SK-N-SH (cell line): Measurements from ENCODE around the gene SHH. TPM values are rescaled to one million over a fixed set of nuclear protein-coding genes. Genes with fewer than 3 reads are reported as not detected.

ENCODE experiments used
- CTCF ChIA-PET: fragments of 300-600, 350-600 bp; formaldehyde crosslinking; extraction: SDS; loops from one replicate; lab custom pipeline; 2021; lab: Yijun Ruan, JAX
- POLR2A ChIA-PET: fragments of 350-600 bp; sonication (Branson Sonifier 250); formaldehyde crosslinking; extraction: SDS; loops from one replicate; lab custom pipeline; 2020; ENCODE audit warnings: antibody characterized with exemption, inconsistent platforms; lab: Yijun Ruan, JAX
- DNase-seq: peaks from one replicate; pipeline ENCODE4 v3.0.0; 2012
- H2AFZ ChIP-seq: fragments of 200-600 bp; sonication (generic); 2 replicates; pipeline ENCODE4 v1.8.1; 2016; ENCODE audit warnings: antibody characterized with exemption, mild to moderate bottlenecking, low read depth
- H3F3A ChIP-seq: fragments of 200-600 bp; sonication (generic); replicated peaks from 2 replicates; pipeline ENCODE3; 2016; ENCODE audit warnings: antibody characterized with exemption, mild to moderate bottlenecking; ENCODE audit not compliant: insufficient read depth
- H3K27ac ChIP-seq, 2 experiments: fragments of 200-500 bp in 1 of 2; fragments of 200-600 bp in 1 of 2; sonication (Bioruptor generic) in 1 of 2; sonication (generic), shearing (Covaris generic) in 1 of 2; 2 replicates each; pipeline versions ENCODE4 v1.5.1 to v1.6.1; 2014 to 2016; ENCODE audit warnings: low read depth in 2 of 2, inconsistent platforms in 1 of 2, low read length in 1 of 2, mild to moderate bottlenecking in 1 of 2, mixed read lengths in 1 of 2
- H3K27me3 ChIP-seq: fragments of 200-600 bp; sonication (generic), shearing (Covaris generic); 2 replicates; pipeline ENCODE4 v1.6.1; 2016; ENCODE audit warnings: mixed run types; ENCODE audit not compliant: insufficient read depth
- H3K36me3 ChIP-seq, 2 experiments: fragments of 200-500 bp in 1 of 2; fragments of 200-600 bp in 1 of 2; sonication (Bioruptor generic) in 1 of 2; sonication (generic) in 1 of 2; replicated peaks in 1 of 2; 2 replicates each; pipeline versions ENCODE3 to v1.5.1; 2014 to 2016; ENCODE audit warnings: low read length in 1 of 2, mild to moderate bottlenecking in 1 of 2; ENCODE audit not compliant: insufficient read depth in 2 of 2, control insufficient read depth in 1 of 2
- H3K4me1 ChIP-seq, 2 experiments: fragments of 200-500 bp in 1 of 2; fragments of 200-600 bp in 1 of 2; sonication (Bioruptor generic) in 1 of 2; sonication (generic), shearing (Covaris generic) in 1 of 2; 2 replicates each; pipeline versions ENCODE4 v1.5.1 to v1.6.1; 2014 to 2016; ENCODE audit warnings: low read depth in 1 of 2, low read length in 1 of 2, mixed run types in 1 of 2; ENCODE audit not compliant: insufficient read depth in 2 of 2, control insufficient read depth in 1 of 2
- H3K4me2 ChIP-seq: fragments of 200-600 bp; sonication (generic), shearing (Covaris generic); 2 replicates; pipeline ENCODE4 v1.6.1; 2017; ENCODE audit warnings: mixed run types
- H3K4me3 ChIP-seq, 2 experiments: fragments of 200-500 bp in 1 of 2; fragments of 200-600 bp in 1 of 2; sonication (Bioruptor generic) in 1 of 2; sonication (generic), shearing (Covaris generic) in 1 of 2; 2 replicates each; pipeline versions ENCODE4 v1.5.1 to v1.8.1; 2014 to 2016; ENCODE audit warnings: low read depth in 2 of 2, inconsistent platforms in 1 of 2, low read length in 1 of 2, mild to moderate bottlenecking in 1 of 2, mixed read lengths in 1 of 2, moderate library complexity in 1 of 2
- H3K79me2 ChIP-seq: fragments of 200-600 bp; sonication (generic); 2 replicates; pipeline ENCODE4 v1.8.1; 2017; ENCODE audit warnings: mild to moderate bottlenecking; ENCODE audit not compliant: insufficient read depth
- H3K9ac ChIP-seq: fragments of 200-600 bp; sonication (generic); 2 replicates; pipeline ENCODE4 v1.6.1; 2017; ENCODE audit warnings: mixed run types
- H3K9me2 ChIP-seq: fragments of 200-600 bp; sonication (generic); 2 replicates; pipeline ENCODE4 v1.6.1; 2017; ENCODE audit warnings: mixed run types
- H3K9me3 ChIP-seq: fragments of 200-600 bp; sonication (generic); 2 replicates; pipeline ENCODE4 v1.6.1; 2017; ENCODE audit warnings: mixed run types, mild to moderate bottlenecking, moderate library complexity
- H4K20me1 ChIP-seq: fragments of 200-600 bp; sonication (generic); 2 replicates; pipeline ENCODE4 v1.6.1; 2017; ENCODE audit warnings: mild to moderate bottlenecking, mixed run types; ENCODE audit not compliant: insufficient read depth
- CHD2 ChIP-seq: fragments of 150-350 bp; IDR thresholded peaks from 2 replicates; pipeline ENCODE4 v1.6.1; 2018; ENCODE audit warnings: low read length; ENCODE audit not compliant: partially characterized antibody
- ELF1 ChIP-seq: IDR thresholded peaks from 2 replicates; pipeline ENCODE4 v1.4.0; 2012
- EP300 ChIP-seq, 2 experiments: IDR thresholded peaks; 2 replicates each; pipeline versions ENCODE4 v1.4.0 to v1.6.1; 2012; ENCODE audit warnings: borderline replicate concordance in 1 of 2, low read depth in 1 of 2, low read length in 1 of 2
- FOSL2 ChIP-seq: IDR thresholded peaks from 2 replicates; pipeline ENCODE4 v1.4.0; 2012; ENCODE audit warnings: low read depth, mild to moderate bottlenecking, moderate library complexity, borderline replicate concordance
- FOXJ3 ChIP-seq: sonication (generic); formaldehyde crosslinking; IDR thresholded peaks from 2 replicates; pipeline ENCODE4 v1.5.1; 2020; ENCODE audit warnings: mild to moderate bottlenecking, missing genetic modification reagents
- FOXM1 ChIP-seq: IDR thresholded peaks from 2 replicates; pipeline ENCODE4 v1.4.0; 2012; ENCODE audit warnings: low read depth, mild to moderate bottlenecking
- GABPA ChIP-seq: IDR thresholded peaks from 2 replicates; pipeline ENCODE4 v1.4.0; 2012; ENCODE audit warnings: low read depth, mild to moderate bottlenecking
- JUND ChIP-seq: IDR thresholded peaks from 2 replicates; pipeline ENCODE4 v1.4.0; 2012
- MXI1 ChIP-seq: IDR thresholded peaks from 2 replicates; pipeline ENCODE4 v1.6.1; 2012; ENCODE audit warnings: mild to moderate bottlenecking, low read depth, low read length, improper control_type of control experiment
- NFIC ChIP-seq: IDR thresholded peaks from 2 replicates; pipeline ENCODE4 v1.4.0; 2012; ENCODE audit warnings: borderline replicate concordance
- NRF1 ChIP-seq: IDR thresholded peaks from 2 replicates; pipeline ENCODE4 v1.6.1; 2012; ENCODE audit warnings: low read depth, mild to moderate bottlenecking, low read length
- POLR2AphosphoS5 ChIP-seq: IDR thresholded peaks from 2 replicates; pipeline ENCODE4 v1.6.1; 2012; ENCODE audit warnings: low read depth, low read length
- REST ChIP-seq: IDR thresholded peaks from 2 replicates; pipeline ENCODE4 v1.6.1; 2012; ENCODE audit warnings: mild to moderate bottlenecking, low read depth, low read length, moderate library complexity
- RXRA ChIP-seq: IDR thresholded peaks from 2 replicates; pipeline ENCODE4 v1.4.0; 2012; ENCODE audit warnings: low read depth, mild to moderate bottlenecking, borderline replicate concordance
- SIN3A ChIP-seq: IDR thresholded peaks from 2 replicates; pipeline ENCODE4 v1.6.1; 2012; ENCODE audit warnings: low read depth, mild to moderate bottlenecking, low read length, moderate library complexity, borderline replicate concordance
- TAF1 ChIP-seq: IDR thresholded peaks from 2 replicates; pipeline ENCODE4 v1.6.1; 2012; ENCODE audit warnings: low read depth, mild to moderate bottlenecking, low read length, moderate library complexity, borderline replicate concordance
- TCF12 ChIP-seq: IDR thresholded peaks from 2 replicates; pipeline ENCODE4 v1.4.0; 2012
- USF1 ChIP-seq: IDR thresholded peaks from 2 replicates; pipeline ENCODE4 v1.4.0; 2012; ENCODE audit warnings: low read depth, borderline replicate concordance
- USF2 ChIP-seq: fragments of 150-350 bp; IDR thresholded peaks from 2 replicates; pipeline ENCODE4 v1.6.1; 2017; ENCODE audit warnings: antibody characterized with exemption, low read length, low read depth, borderline replicate concordance
- ZBTB33 ChIP-seq: IDR thresholded peaks from 2 replicates; pipeline ENCODE4 v1.4.0; 2012; ENCODE audit warnings: low read depth, borderline replicate concordance
- WGBS: methylation state at CpG from one replicate; pipeline ENCODE4 v1.1.6; 2017; ENCODE audit warnings: low lambda C conversion rate; 5-methylcytosine and 5-hydroxymethylcytosine counted together
- polyA plus RNA-seq, 3 experiments: library from polyadenylated mRNA; depleted of rRNA; stranded (reverse); fragments of >200 nt; gene quantifications; 2 replicates each; pipeline ENCODE4 v1.2.3, GENCODE V29; 2012

SHH gene
- polyA plus RNA-seq, 1 of the 3 experiments (the other 2 are of a cell fraction), result not detected

- no peaks in the 10 kb centered on the region for H3K36me3 ChIP-seq
- H3K27ac ChIP-seq, result no peak overlapping the region
- no peak overlapping the region for H2AFZ ChIP-seq
- no peak for DNase-seq
- no peaks in the 10 kb centered on the region for H3K9me3 ChIP-seq
- H3K9me2 ChIP-seq, result no peaks in the 10 kb centered on the region
- no peak overlapping the region for H3K4me3 ChIP-seq
- 0% methylated on average over 1 of the region's 12 CpGs for WGBS
- ChIA-PET CTCF (interaction anchor here (0.7 to 4.6 kb wide), 6 partner anchors 8 to 1003 kb away, joined by 3 to 33 read pairs (median 4); no protein-coding TSS in a partner anchor), POLR2A (no interaction called here)
- no peak overlapping the region for H3K9ac ChIP-seq
- no peaks in the 10 kb centered on the region for H3K79me2 ChIP-seq
- no peaks in the 10 kb centered on the region for H3K4me1 ChIP-seq
- no peaks in the 10 kb centered on the region for H3F3A ChIP-seq
- no peak overlapping the region for H3K4me2 ChIP-seq
- TF ChIP-seq SIN3A (no peak), FOXM1 (no peak), NRF1 (no peak), GABPA (no peak), FOXJ3 (CRISPR knock-in tag) (no peak), REST (no peak), MXI1 (no peak), TAF1 (no peak), TCF12 (no peak), POLR2AphosphoS5 (no peak), CHD2 (no peak), RXRA (no peak), JUND (no peak), USF1 (no peak), FOSL2 (no peak), ZBTB33 (no peak), EP300 (IDR thresholded peaks at IDR 0.05; ENCODE audit: borderline replicate concordance in 1 of 2, low read depth in 1 of 2, low read length in 1 of 2) (no peak), ELF1 (no peak), USF2 (no peak), NFIC (no peak)
- H4K20me1 ChIP-seq, result no peaks in the 10 kb centered on the region
- peaks cover 94% of the 10 kb centered on the region for H3K27me3 ChIP-seq
Measured at GRCh38 chr7:155816192-155816508, 3.9 kb upstream of the SHH start.
